ENCODE measurements around the gene INSRR. TPM values are rescaled to one million over a fixed set of nuclear protein-coding genes. Genes with fewer than 3 reads are reported as not detected.

INSRR gene
- total RNA-seq, 4 donors from 2014 or later: not detected

GRCh38 chr1:156813750-156814570 lies 45.0 kb downstream of the INSRR start:
- no peak for TF ChIP-seq CTCF (IDR thresholded peaks at IDR 0.05; ENCODE audit: low read depth)

- no peak for TF ChIP-seq CTCF (IDR thresholded peaks at IDR 0.05; ENCODE audit: low read depth)
These were observed 45.6 kb downstream of the INSRR start for GRCh38 chr1:156813298-156813697.

- no peak for TF ChIP-seq CTCF (IDR thresholded peaks at IDR 0.05; ENCODE audit: low read depth)
These were observed 46.5 kb downstream of the INSRR start for GRCh38 chr1:156812293-156812990.

GRCh38 chr1:156811168-156811567 lies 47.7 kb downstream of the INSRR start:
- no peak for TF ChIP-seq CTCF (IDR thresholded peaks at IDR 0.05; ENCODE audit: low read depth)

GRCh38 chr1:156809711-156810366 lies 49.1 kb downstream of the INSRR start:
- TF ChIP-seq CTCF (IDR thresholded peaks at IDR 0.05; ENCODE audit: low read depth): no peak

GRCh38 chr1:156809281-156809680 lies 49.6 kb downstream of the INSRR start:
- no peak for TF ChIP-seq CTCF (IDR thresholded peaks at IDR 0.05; ENCODE audit: low read depth)

Measured in subcutaneous adipose tissue (tissue), 4 donors.